OCI-LY3 (cell line): ENCODE results near the gene NOP56.
"Not testable (repeated sequence)": the region's sequence is repeated elsewhere in the genome, so short reads cannot be mapped to it uniquely, and the experiment has no call there.

Experiments
- H2AFZ ChIP-seq: fragments of 200-600, 300-600 bp; shearing (Covaris generic); 2 replicates; pipeline ENCODE4 v1.6.0; 2014; ENCODE audit warnings: antibody characterized with exemption, low read depth, low read length
- H3K27ac ChIP-seq: fragments of 200-600, 300-600 bp; sonication (generic); 2 replicates; pipeline ENCODE4 v1.5.1; 2014; ENCODE audit warnings: mild to moderate bottlenecking, low read length, moderate library complexity, mixed read lengths
- H3K27me3 ChIP-seq: fragments of 200-600, 300-600 bp; sonication (generic); 2 replicates; pipeline ENCODE4 v1.6.1; 2014; ENCODE audit warnings: low read depth, low read length, mixed read lengths
- H3K36me3 ChIP-seq: fragments of 200-600, 300-600 bp; sonication (generic); replicated peaks from 2 replicates; pipeline ENCODE3; 2014; ENCODE audit warnings: low read depth, low read length, mixed read lengths
- H3K4me1 ChIP-seq: fragments of 300-600, 200-600 bp; sonication (generic); 2 replicates; pipeline ENCODE4 v1.6.1; 2014; ENCODE audit warnings: low read length, mixed read lengths
- H3K4me2 ChIP-seq: fragments of 200-600, 300-600 bp; sonication (generic); 2 replicates; pipeline ENCODE4 v1.6.1; 2014; ENCODE audit warnings: low read length, mixed read lengths
- H3K4me3 ChIP-seq: fragments of 300-600, 200-600 bp; sonication (generic); 2 replicates; pipeline ENCODE4 v1.5.1; 2014; ENCODE audit warnings: antibody characterized with exemption, mild to moderate bottlenecking, low read length, moderate library complexity
- H3K79me2 ChIP-seq: fragments of 300-600, 200-600 bp; shearing (Covaris generic); 2 replicates; pipeline ENCODE4 v1.6.1; 2014; ENCODE audit warnings: mild to moderate bottlenecking, low read length, mixed read lengths
- H3K9ac ChIP-seq: fragments of 300-600, 200-600 bp; shearing (Covaris generic); 2 replicates; pipeline ENCODE4 v1.6.0; 2014; ENCODE audit warnings: mild to moderate bottlenecking, low read length, moderate library complexity
- H3K9me3 ChIP-seq: fragments of 200-600, 300-600 bp; shearing (Covaris generic); 2 replicates; pipeline ENCODE4 v1.6.1; 2014; ENCODE audit warnings: low read length, mixed read lengths; ENCODE audit not compliant: insufficient read depth
- H4K20me1 ChIP-seq: fragments of 200-600, 300-600 bp; sonication (generic); 2 replicates; pipeline ENCODE4 v1.6.1; 2016; ENCODE audit warnings: low read length, mixed read lengths; ENCODE audit not compliant: insufficient read depth
- CTCF ChIP-seq: fragments of 200-600, 300-600 bp; sonication (generic); IDR thresholded peaks from 2 replicates; pipeline ENCODE4 v1.5.1; 2014; ENCODE audit warnings: antibody characterized with exemption, low read length, low read depth
- EZH2phosphoT487 ChIP-seq: fragments of 200-600 bp; shearing (Covaris generic); IDR thresholded peaks from 2 replicates; pipeline ENCODE4 v1.6.1; 2018; ENCODE audit warnings: antibody characterized with exemption, mixed run types, low read depth

Gene NOP56

GRCh38 chr20:2673453-2673852, 21.0 kb downstream of the NOP56 start:
- Histone ChIP-seq H3K36me3 (no peaks in the 10 kb centered on the region), H3K4me2 (no peak overlapping the region), H2AFZ (no peak overlapping the region), H3K27ac (no peak overlapping the region), H3K9me3 (no peaks in the 10 kb centered on the region), H3K79me2 (no peaks in the 10 kb centered on the region), H4K20me1 (no peaks in the 10 kb centered on the region), H3K9ac (no peak overlapping the region), H3K27me3 (no peaks in the 10 kb centered on the region), H3K4me3 (no peak overlapping the region), H3K4me1 (peaks cover 6% of the 10 kb centered on the region; the same call in 1 of the 2 replicates)
- no peak for TF ChIP-seq EZH2phosphoT487

GRCh38 chr20:2680046-2680445, 27.6 kb downstream of the NOP56 start:
- Histone ChIP-seq H3K79me2 (no peaks in the 10 kb centered on the region), H3K9ac (no peak overlapping the region), H3K4me3 (no peak overlapping the region), H3K4me2 (no peak overlapping the region), H3K9me3 (no peaks in the 10 kb centered on the region), H2AFZ (no peak overlapping the region), H3K36me3 (no peaks in the 10 kb centered on the region), H3K4me1 (peaks cover 2% of the 10 kb centered on the region; the same call in 1 of the 2 replicates), H4K20me1 (no peaks in the 10 kb centered on the region), H3K27me3 (peaks cover 3% of the 10 kb centered on the region; the same call in 1 of the 2 replicates), H3K27ac (no peak overlapping the region)
- TF ChIP-seq EZH2phosphoT487 (no peak), CTCF (no peak)

- H3K4me3 ChIP-seq, H3K9ac ChIP-seq, H3K9me3 ChIP-seq, H3K4me2 ChIP-seq, H2AFZ ChIP-seq, H3K79me2 ChIP-seq, H3K27me3 ChIP-seq, H4K20me1 ChIP-seq, H3K36me3 ChIP-seq, H3K4me1 ChIP-seq, H3K27ac ChIP-seq: not testable (repeated sequence)
Observed at GRCh38 chr20:2682040-2682439, 29.6 kb downstream of the NOP56 start.

- not testable (repeated sequence) for H3K4me1 ChIP-seq, H3K9me3 ChIP-seq, H3K4me2 ChIP-seq, H3K27me3 ChIP-seq, H2AFZ ChIP-seq, H3K9ac ChIP-seq, H3K36me3 ChIP-seq, H3K4me3 ChIP-seq, H4K20me1 ChIP-seq, H3K27ac ChIP-seq, H3K79me2 ChIP-seq
Observed at GRCh38 chr20:2684817-2685216, 32.4 kb downstream of the NOP56 start.

- H3K79me2 ChIP-seq = no peaks in the 10 kb centered on the region
- TF ChIP-seq EZH2phosphoT487 (no peak), CTCF (no peak)
- no peak overlapping the region for H3K27ac ChIP-seq
- no peaks in the 10 kb centered on the region for H4K20me1 ChIP-seq
- H3K9ac ChIP-seq = 0 out of 2 replicates have a peak overlapping the region, but pooled peaks have one; percentile 7
- H3K4me1 ChIP-seq = peaks cover 10% of the 10 kb centered on the region; the same call in 1 of the 2 replicates
- H3K9me3 ChIP-seq = no peaks in the 10 kb centered on the region
- no peaks in the 10 kb centered on the region for H3K36me3 ChIP-seq
- peaks cover 12% of the 10 kb centered on the region; the same call in 1 of the 2 replicates for H3K27me3 ChIP-seq
- H3K4me3 ChIP-seq = peak overlapping the region; percentile 64
- peak overlapping the region; percentile 76 for H3K4me2 ChIP-seq
- H2AFZ ChIP-seq = peak overlapping the region; percentile 91
Observed at GRCh38 chr20:2687514-2687913, 35.1 kb downstream of the NOP56 start.
